Measurements from ENCODE around the gene GPR55.
A peak's percentile ranks its signal among the peaks of the same experiment; 100 is the strongest.

GPR55 gene

DNA sequence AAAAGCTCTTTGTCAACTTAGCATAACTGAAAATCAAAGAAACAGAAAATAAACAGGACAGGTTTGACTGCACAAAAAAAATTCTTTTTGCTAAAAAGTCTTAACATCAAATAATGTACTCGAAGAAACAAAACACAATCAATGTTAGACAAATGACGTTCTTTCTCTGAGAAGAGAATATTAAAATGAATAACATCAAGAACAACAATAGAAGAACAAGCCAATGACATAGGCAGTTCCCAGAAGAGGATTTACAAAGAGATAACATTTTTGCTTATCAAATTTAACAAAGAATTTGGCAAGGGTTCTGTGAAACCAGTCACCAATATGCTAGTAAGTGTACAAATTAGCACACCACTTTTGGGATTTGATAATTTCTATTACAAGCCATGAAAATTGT, 5.8 kb downstream of the GPR55 start:
- no peak for DNase-seq (ENCODE audit: low read depth in 2 of 2)

DNA sequence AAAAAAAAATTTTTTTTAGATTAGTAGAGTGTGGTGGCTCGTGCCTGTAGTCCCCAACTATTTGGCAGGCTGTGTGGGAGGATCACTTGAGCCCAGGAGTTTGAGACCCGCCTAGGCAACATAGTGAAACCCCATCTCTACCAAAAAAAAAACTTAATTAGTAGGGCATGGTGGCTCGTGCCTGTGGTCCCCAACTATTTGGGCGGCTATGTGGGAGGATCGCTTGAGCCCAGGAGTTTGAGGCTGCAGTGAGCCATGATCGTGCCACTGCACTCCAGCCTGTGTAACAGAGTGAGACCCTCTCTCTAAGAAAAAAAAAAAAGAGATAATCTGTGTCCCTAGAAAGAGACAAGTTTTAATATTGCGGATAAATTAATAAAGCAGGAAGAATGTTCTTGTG, 8.8 kb downstream of the GPR55 start:
- DNase-seq (ENCODE audit: low read depth in 2 of 2) = no peak

DNA sequence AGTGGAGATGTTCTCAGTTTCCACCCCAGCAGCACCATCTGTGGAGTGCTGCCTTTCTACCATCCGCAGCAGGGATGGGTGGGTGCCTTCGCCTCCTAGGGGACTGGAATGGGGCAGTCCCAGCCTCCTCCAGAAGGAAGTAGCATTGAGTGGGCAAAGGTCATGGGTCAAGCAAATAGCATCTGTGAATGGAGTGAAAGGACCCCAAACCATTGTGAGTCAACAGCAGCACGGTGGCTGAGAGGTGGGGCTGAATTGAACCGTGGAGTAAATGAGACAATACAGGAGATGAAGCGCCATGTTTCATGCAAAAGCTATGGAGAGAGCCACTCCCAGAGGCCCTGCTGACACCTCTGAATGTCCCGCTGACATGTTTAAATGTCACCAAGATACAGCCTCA, 9.7 kb downstream of the GPR55 start:
- no peak for DNase-seq (ENCODE audit: low read depth in 2 of 2)

DNA sequence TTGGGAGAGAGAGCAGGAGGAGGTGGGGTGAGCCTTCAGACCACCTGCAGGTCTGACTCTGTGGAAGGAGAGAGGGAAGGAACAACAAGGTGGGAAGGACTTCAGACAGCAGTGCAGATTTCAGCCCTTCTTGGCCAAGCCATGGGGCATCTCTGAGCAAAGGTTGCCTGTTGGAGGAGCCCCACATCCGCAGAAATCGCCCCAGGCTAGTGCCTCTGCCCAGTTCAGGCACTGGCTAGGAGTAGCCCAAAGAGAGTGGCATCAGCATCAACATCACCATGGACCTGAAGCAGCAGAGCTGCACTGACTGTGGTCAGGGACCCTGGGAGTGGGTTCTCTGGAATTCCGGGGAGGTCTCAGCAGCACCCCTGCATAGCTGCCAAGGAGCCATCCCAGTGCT, 10.2 kb downstream of the GPR55 start:
- no peak for DNase-seq (ENCODE audit: low read depth in 2 of 2)

DNA sequence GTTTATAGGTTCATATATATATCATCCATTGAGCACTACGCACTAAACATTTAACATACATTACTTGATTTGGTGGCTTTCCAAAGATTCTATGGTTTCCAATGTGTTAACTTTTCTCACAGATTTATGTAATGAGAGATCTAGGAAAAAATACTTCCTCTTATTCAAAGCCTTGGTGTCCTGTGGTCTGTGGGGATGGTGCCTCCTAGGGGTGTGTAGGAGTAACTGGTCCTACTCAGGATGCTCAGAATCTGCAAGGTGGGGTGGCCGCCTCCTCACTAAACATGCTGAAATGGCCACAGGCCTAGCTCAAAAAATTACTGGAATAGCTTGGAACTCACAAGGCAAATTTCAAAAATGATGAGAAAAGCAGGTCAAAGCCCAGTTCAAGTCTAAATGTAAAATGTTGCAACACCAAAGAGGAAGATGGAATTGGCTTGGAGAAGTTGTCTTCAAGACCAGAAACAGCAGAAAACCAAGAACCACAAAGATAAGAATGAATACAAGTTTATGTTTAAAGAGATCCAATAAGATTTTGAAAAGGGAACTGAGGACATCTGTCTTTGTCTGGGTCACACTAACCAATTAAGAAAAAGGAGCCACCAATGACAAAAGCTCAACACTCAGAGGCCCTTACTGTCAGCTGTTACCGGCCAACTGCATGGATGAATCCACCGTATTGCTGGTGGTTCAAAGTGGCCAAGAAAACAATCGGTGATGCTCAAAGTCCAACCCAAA, 11.5 kb downstream of the GPR55 start:
- DNase-seq (ENCODE audit: low read depth in 2 of 2) = no peak

DNA sequence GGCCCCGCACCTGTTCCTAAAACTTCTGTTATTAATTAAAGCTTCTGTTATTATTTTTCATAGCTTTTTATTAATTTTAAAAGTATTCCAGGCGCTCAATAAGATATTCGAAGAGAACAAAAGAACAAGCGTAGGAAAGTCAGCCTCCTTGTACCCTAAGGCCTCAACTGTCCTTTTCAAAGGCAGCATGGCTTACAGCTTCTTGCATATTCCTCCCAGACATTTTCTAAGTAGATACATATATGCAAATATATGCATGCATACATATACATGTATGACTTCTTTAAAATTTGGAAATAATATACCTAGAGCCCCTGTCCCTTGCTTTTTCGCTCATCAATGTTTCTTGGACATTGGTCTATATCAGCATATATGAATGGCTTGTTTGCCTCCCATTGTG, 12.3 kb downstream of the GPR55 start:
- DNase-seq (ENCODE audit: low read depth in 2 of 2) = no peak

DNA sequence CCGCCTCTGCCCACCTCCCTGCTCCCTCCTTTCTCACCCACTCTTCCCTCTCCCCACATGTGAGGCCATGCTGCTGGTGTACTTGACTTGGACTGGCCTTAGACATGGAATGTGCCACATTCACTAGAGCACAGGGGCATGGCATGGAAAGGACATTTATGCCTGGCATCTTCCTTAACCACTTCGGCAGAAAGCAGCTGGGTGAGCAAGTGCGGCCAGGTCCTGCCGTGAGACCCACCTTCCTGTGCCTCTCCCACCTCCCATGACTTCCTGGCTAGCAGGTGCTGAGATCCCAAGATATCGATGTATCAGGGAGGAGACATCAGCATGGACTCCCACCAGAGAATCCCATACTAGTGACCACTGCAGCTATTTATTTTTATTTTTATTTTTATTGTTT, 13.0 kb downstream of the GPR55 start:
- no peak for DNase-seq (ENCODE audit: low read depth in 2 of 2)

DNA sequence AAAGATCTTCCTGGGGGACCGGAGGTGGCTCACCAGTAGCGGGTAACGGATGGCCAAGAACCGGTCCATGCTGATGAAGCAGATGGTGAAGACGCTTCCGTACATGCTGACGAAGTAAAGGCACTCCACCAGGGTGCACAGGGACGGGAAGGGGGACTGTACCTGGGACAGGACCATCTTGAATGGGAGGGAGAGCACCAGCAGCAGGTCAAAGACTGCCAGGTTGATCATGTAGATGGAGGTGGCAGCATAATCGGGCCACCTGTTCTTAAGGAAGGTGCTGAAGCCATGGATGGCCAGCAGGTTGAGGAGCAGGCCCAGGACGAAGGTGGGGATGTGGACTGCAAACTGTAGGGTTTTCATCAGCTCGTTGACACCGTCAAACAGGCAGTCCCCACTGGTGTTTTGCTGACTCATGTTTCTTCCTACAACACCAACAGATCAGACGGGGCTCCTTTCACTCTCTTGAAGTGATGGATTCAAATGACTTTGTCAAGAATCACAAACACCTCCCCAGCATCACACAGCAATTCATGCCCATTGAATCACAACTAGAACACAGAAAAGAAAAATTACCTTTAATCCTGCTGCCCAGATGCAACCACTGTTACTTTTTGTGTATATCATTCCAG, 14.4 kb downstream of the GPR55 start:
- no peak for DNase-seq (ENCODE audit: low read depth in 2 of 2)

DNA sequence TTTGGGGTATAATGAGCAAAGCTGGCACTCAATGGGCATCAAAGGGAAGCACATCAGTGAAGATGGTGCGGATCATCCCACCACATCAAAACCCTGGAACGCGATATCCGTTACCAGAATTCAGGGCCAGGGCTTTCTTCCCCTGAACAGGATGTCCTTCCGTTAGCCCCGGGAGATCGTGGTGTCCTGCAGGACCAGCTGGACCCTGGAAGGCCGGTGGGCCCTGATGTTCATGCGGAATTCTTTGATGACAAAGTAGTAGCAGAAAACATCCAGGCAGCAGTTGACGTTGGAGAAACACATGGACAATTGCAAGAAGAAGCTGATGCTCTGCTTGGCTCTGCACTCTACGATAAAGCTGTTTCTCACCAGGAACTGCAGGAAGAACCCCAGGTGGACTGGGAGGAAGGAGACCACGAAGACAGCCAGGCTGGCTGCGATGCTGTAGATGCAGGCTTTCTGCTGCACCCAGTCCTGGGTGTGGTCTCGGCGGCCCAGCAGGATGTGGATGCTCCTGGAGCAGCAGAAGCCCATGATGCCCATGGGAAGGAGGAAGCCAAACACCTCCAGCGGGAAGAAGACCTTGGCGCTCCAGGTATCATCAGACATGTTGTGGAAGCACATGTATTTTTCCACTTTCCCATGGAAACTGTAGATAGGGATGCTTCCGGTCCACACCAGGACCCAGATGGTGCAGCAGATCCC, 15.0 kb downstream of the GPR55 start:
- no peak for DNase-seq (ENCODE audit: low read depth in 2 of 2)

DNA sequence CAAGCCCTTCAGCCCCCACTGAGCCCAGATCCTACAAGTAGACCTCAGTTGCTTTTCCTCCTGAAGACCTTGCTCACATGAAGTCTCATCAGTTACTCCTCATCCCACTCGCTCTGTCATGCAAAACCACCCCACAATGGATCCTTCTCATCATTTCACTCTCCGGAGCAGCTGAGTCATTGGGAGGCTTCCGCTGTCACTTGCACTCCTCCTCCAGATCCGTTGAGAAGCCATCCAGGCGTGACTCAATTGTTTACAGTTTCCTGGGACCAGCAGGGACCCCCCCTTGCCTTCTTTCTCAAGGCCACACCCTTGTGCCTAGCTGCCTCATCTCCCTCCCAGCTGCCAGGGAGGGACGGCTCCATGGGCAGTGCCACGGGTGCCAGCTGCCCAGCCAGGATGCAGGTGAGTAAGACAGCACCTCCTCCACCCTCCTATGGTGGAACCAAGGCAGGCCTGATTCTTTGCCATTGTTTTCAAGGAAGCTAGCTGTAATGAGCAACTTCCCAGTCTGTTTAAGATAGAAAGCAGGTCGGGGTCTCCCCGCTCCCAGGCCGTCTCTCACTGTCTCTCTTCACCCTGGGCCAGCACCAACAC, 16.3 kb downstream of the GPR55 start:
- DNase-seq (ENCODE audit: low read depth in 2 of 2) = no peak

DNA sequence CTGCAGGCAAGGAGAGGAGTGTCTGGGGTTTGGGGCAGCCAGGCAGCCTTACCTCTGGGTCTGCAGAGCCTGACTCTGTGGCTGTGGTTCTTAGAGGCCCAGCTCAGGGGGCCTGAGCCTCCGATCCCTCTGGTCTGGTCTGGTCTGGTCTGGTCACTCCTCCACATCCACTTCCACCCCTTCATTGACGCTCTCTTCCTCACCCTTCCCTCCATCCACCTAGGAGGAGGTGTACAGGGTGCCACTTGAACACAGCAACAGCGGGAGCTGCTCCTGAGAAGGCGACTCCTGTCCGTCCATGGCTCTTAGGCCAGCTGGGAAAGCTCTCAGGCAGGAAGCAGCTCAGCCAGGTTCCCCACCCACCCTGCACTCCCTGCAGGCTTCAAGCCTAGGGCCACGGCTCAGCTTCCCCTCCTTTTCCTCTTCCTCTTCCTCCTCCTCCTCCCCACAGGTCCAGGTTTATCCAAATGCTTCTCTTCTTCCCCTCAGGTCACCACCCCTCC, 16.9 kb downstream of the GPR55 start:
- no peak for DNase-seq (ENCODE audit: low read depth in 2 of 2)

DNA sequence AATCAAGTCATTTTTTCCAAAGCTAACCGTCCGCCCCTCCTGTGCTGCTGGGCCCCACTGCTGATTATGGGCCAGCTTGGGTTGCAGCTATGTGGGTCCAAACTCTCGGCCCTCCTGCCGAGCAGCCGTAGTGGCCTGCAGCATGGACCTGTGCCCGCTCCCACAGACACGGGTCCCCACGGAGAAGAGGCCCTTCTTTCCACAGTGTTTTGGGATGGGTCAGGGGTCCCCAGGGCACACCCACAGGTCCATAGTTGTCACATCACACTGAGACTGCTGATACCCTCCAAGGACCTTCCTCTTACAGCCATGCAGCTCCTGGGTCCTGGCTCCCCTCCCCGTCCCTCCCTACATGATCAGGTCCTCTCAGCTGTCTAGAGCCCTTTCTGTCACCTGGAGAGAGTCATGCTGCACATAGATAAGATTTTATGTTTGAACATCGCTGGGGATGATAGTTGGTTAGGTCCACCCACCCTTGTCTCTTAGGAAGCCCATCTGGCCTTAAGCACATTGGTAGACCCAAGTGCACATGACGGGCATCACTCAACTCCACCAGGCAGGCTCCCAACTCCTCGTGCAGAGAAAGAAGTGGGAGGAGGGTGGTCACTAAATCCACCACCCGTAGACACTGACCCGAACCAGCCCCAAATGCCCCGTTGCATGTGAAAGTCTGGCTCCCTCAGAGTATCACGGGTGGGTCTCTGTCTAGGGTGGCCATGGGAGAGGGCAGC, 17.5 kb downstream of the GPR55 start:
- no peak for DNase-seq (ENCODE audit: low read depth in 2 of 2)

DNA sequence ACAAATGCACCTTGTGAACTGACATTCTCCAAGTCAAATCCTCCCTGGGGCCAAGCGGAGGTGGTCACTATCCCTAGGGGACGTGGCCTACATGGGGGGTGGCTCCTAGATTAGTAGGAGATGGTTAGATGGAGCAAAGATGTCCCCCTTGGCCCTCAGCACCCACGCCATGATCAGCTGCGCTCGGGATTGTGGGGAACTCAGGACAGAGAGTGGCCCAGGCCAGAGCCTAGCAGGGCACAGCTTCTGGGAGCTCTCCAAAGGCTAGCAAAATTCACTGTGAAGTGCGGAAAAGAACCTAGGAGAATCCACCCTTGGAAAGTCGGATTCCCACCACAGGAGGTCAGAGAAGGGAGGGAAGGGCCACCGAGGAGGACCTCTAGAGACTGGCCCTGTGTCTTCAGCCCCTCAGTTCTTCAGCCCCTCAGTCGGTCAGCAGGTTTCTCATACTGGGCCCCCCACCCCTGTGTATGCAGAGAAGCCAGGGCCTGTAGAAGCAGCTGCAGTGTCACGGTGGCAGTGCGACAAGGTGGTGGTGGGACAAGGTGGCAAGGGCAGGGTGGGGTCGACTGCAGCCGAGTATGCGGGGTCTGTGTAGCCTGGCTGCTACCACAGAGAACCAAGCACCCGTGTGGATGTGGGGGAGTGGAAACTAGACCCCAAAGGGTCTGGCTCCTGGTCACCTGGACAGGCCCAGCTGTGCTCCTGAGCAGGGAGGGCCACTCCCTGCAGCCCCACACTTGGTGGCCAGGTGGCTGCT, 18.4 kb downstream of the GPR55 start:
- DNase-seq (ENCODE audit: low read depth in 2 of 2) = no peak

DNA sequence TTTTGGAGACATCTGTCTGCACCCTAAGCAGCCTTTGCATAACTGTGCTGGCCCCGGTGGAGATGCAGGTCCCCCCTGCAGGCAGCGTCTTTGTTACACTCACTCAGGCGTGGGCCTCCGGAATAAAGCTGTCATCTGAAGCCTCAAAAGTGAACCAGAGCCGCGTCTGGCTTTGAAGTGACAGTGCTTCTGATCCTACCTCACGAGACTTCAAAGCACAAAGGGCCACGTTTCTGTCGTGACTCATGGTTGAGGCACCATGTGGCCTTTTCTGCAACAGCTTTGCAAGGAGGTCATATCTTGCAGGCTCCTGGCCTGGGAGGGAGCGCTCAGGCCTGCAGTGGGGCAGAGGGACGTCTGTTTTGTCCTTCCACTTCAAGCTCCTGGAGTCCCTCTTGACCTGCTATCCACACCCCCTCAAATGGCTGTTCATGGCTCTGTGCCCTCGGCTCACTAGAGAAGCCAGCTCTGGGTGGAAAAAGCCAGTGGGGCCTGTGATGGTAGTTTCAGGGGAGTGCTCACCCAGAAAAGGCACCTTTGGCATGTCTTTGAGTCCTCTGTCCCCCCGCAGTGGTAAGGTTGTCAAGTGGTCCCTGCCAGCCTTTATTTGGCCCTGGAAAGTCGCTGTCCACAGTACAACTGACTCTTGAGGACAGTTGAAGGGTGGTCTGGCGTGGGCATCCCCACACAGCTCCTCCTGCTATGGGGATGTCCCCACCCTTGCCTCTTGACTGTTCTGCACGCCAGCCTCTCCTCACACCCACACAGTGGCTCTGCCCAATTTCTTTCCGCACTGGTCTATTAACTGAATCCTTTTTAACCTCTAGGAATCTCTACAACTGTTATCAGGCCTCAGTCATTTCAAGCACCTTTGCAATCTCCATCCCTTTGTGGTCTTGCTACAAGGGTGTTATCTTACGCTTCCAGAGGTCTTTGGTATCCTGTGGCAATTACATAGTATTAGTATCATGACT, 19.3 kb downstream of the GPR55 start:
- peak; percentile 64 to 67 for DNase-seq (ENCODE audit: low read depth in 2 of 2)

DNA sequence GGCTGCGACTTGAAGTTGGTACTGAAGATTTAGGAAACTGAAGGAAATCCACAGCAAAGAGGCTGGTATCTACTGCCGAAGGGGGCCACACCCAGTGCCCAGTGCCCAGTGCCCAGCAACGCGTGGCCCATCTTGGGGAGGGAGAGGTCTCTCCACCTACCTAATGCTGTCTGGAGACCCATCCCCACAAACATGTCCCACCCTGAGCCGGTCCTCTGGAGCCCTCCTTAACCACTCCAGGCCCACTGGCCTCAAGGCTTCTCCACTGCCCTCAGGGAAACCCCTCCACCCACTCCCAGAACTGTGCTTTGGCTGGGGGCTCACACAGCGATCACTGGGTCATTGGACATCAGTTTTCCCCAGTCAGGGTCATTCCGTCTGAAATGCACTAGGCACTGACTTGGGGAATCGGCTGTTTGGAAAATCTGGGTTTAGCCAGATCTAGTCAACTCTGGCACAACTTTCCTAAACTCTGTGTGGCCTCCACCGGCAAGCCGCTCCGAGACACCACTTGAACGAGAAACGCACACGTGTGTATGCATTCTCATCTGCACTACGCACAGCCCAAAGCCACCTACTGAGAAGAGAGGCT, 20.1 kb downstream of the GPR55 start:
- no peak for DNase-seq (ENCODE audit: low read depth in 2 of 2)

DNA sequence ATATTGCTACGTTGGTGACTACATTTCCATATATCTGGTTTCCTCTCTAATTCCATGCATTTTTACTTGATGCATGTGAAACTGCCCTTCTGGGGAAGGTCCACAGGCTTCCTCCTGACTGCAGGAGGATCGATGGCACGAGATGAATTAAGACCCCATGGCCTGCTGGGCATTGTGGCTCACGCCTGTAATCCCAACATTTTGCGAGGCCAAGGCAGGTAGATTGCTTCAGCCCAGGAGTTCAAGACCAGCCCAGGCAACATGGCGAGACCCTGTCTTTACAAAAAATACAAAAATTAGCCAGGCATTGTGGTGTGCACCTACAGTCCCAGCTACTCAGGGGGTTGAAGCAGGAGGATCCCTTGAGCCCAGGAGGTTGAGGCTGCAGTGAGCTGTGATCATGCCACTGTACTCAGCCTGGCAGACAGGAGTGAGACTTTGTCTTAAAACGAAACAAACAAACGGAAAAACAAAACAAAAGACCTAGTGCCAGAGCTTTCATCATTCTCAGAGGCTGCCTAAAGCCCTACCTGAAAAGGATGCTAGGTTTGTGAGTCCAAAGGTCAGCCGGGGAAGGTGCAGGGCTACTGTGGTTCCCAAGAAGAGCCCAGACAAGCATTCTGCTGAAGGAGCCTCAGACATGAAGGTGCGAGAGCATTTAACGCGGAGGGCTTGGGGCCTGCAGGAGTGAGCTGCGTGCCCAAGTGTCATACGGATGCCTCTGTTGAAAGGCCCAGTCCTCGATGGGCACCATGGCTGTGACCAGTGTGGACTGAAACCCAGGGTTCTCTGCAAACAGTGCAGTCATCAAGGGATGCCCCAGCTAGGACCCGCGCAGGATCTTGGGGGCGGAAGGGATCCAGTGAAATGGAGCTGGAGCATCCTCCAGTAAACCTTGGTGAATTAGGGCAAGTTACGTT, 21.6 kb downstream of the GPR55 start:
- no peak for DNase-seq (ENCODE audit: low read depth in 2 of 2)

DNA sequence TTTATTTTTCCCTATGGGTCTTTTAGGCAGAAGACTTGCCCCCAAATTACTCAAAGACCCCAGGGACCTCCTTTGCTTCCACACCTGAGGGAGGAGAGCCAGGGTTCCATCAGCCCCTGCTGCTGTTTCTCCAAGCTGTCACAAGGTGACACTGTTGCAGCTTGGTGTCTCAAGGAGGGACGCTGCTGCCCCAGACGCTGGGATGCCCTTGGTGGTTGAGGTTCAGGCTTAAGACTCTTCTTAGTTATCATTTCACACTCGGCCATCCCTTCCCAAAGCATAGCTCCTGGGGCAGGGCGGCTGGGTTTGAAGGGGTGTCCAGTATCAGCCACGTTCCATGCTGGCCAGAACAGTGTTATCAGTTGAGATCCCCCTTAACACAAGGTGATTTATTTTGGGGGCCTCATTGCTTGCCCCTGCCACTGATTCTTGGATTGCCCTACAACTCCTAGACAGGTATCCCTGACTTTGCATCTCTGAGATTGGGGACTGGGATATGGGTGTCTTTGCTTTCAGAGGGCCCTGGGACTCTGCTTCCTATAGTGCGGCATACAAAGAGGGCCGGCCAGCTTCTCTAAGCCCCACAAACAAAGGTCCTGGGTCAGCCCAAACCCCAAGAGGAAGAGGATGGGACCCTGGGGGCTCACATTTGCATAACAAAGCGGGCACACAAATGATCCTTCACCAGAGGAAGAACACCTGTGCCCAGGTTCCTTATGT, 22.7 kb downstream of the GPR55 start:
- no peak for DNase-seq (ENCODE audit: low read depth in 2 of 2)

DNA sequence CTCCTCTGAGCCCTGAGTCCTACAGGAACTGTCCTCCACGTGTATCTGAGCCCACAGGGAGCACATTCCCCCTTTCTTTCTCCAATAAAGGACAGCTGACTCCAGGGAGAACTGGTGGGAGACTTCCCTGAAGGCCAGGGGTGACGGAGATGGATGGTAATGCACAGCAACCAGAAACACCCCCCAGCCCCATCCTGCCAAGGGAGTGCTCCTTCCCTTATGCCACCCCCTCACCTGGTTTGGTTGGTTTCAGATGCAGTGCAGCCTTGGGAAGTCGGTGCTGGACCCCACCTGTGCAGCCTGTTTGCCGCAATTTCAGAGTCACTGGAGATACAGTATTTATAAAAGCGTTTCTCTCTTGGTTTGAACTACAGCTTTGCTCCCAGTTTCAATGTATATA, 24.0 kb downstream of the GPR55 start:
- no peak for DNase-seq (ENCODE audit: low read depth in 2 of 2)

Data from stimulated activated CD8-positive, alpha-beta memory T cell treated with anti-CD3 and anti-CD28 coated beads, Interleukin-7, amount 100 ng/mL, for 1 hour (primary cell).